ENCODE data around the gene INPP5E. TPM values are rescaled to one million over a fixed set of nuclear protein-coding genes. Genes with fewer than 3 reads are reported as not detected.
"Not testable (repeated sequence)": the region's sequence is repeated elsewhere in the genome, so short reads cannot be mapped to it uniquely, and the experiment has no call there.

INPP5E gene
- polyA plus RNA-seq, 2 of the 4 experiments (the other 2 are of a cell fraction), result 5.2 to 11.2 TPM

DNA sequence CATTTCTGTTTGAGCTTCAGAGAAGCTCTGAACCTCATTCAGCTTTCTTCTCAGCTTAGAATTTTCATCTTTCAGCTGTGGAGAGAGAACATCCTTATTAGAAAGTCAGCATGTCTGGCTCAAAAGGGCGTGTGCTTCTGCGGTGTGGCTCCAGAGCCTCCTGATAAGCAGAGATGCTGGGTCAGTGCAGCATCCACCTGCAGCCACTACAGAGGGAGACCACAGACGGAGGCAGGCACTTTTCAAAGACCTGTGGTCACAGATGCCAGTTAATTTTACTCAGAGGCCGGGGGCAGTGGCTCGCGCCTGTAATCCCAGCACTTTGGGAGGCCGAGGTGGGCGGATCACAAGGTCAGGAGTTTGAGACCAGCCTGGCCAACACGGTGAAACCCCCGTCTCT lies 33.7 kb downstream of the INPP5E start:
- H3K27ac ChIP-seq; FAIRE-seq; DNase-seq (ENCODE audit: low read depth in 1 of 2, low spot score in 1 of 2); H3K4me2 ChIP-seq; ATAC-seq; H3K9me3 ChIP-seq; POLR2A ChIA-PET; H3K4me3 ChIP-seq: not testable (repeated sequence)
- peaks cover 10% of the 10 kb centered on the region; the same call in 2 of the 3 replicates for H3K4me1 ChIP-seq
- 89% methylated on average over 10 of the region's 10 CpGs for WGBS (ENCODE audit: missing lambda C conversion rate)
- CTCF ChIA-PET, result interaction anchor here (0.9 kb wide), 1 partner anchor 22 kb away, joined by 3 read pairs; no protein-coding TSS in a partner anchor

DNA sequence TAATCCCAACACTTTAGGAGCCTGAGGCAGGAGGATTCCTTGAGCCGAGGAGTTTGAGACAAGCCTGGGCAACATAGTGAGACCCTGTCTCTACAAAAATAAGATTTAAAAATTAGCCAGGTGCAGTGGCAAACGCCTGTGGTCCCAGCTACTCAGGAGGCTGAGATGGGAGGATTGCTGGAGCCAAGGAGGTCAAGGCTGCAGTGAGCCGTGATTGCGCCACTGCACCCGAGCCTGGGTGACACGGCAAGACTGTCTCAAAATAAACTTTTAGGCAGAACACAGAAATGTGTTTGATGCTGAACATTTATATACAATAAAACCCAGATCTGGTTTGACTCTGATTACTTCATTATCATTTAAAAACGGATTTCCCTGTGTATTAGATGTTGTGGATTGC lies 34.2 kb downstream of the INPP5E start:
- FAIRE-seq (no peak), ATAC-seq (no peak), DNase-seq (ENCODE audit: low read depth in 1 of 2, low spot score in 1 of 2) (no peak)
- TF ChIP-seq TP53 (CRISPR knock-in tag; IDR thresholded peaks at IDR 0.05) (no peak), CEBPB (IDR thresholded peaks at IDR 0.05) (peak in 1 of 2 experiments; percentile 35; a peak in 1 of 4 replicates)
- ChIA-PET POLR2A (no interaction called here), CTCF (interaction anchor here (0.9 to 1.3 kb wide), 2 partner anchors 22 to 35 kb away, joined by 3 to 4 read pairs; no protein-coding TSS in a partner anchor)
- Histone ChIP-seq H3K9me3 (no peaks in the 10 kb centered on the region), H3K4me3 (no peak overlapping the region), H3K4me2 (no peak overlapping the region), H3K27ac (no peak overlapping the region), H3K4me1 (peaks cover 12% of the 10 kb centered on the region; the same call in 2 of the 3 replicates)
- 80% methylated on average over 7 of the region's 7 CpGs for WGBS (ENCODE audit: missing lambda C conversion rate)

DNA sequence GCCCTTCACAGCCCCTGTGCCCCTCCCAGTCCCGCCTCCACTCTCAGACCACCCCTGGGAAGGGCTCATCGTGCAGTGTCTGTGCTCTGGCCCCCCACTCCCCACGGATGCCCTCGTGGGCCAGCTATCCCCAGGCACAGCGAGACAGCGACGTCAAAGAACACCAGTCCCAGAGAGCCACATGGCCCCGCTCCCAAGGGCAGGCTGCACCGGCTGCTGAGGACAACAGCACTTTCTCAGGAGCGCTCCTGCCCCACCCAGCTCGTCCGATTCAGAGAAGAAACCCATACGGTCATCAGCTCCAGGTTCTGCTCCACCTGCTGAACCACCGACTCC lies 34.9 kb downstream of the INPP5E start:
- 87% methylated on average over 14 of the region's 14 CpGs for WGBS (ENCODE audit: missing lambda C conversion rate)
- H3K27ac ChIP-seq, result no peak overlapping the region
- CTCF ChIA-PET, result interaction anchor here (0.9 to 1.3 kb wide), 3 partner anchors 9 to 42 kb away, joined by 3 to 4 read pairs (median 3); partner anchors contain the start of gene DNLZ
- ATAC-seq, result no peak
- DNase-seq (ENCODE audit: low read depth in 1 of 2, low spot score in 1 of 2), result no peak
- no peak overlapping the region for H3K4me3 ChIP-seq
- POLR2A ChIA-PET, result no interaction called here
- TF ChIP-seq MYC (IDR thresholded peaks at IDR 0.05; ENCODE audit: borderline replicate concordance, low read length), result no peak
- TF ChIP-seq KDM1A (IDR thresholded peaks at IDR 0.05; ENCODE audit: low read depth), result no peak
- TF ChIP-seq FOSB (CRISPR knock-in tag; IDR thresholded peaks at IDR 0.05), result no peak
- TF ChIP-seq FOSL2 (IDR thresholded peaks at IDR 0.05), result no peak
- no peak for TF ChIP-seq FOSL2 (CRISPR knock-in tag; IDR thresholded peaks at IDR 0.05)
- TF ChIP-seq CTCF (IDR thresholded peaks at IDR 0.05), result no peak
- no peak for TF ChIP-seq RAD21 (conservative IDR thresholded peaks at IDR 0.05 in 1 of 2, IDR thresholded peaks at IDR 0.05 in 1 of 2)
- no peak for TF ChIP-seq E2F6 (IDR thresholded peaks at IDR 0.05; ENCODE audit: borderline replicate concordance, low read depth)
- TF ChIP-seq, protein P1, sequence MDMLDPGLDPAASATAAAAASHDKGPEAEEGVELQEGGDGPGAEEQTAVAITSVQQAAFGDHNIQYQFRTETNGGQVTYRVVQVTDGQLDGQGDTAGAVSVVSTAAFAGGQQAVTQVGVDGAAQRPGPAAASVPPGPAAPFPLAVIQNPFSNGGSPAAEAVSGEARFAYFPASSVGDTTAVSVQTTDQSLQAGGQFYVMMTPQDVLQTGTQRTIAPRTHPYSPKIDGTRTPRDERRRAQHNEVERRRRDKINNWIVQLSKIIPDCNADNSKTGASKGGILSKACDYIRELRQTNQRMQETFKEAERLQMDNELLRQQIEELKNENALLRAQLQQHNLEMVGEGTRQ (IDR thresholded peaks at IDR 0.05), result no peak
- no peak for TF ChIP-seq CHD4 (IDR thresholded peaks at IDR 0.05; ENCODE audit: borderline replicate concordance)
- TF ChIP-seq, protein P2, sequence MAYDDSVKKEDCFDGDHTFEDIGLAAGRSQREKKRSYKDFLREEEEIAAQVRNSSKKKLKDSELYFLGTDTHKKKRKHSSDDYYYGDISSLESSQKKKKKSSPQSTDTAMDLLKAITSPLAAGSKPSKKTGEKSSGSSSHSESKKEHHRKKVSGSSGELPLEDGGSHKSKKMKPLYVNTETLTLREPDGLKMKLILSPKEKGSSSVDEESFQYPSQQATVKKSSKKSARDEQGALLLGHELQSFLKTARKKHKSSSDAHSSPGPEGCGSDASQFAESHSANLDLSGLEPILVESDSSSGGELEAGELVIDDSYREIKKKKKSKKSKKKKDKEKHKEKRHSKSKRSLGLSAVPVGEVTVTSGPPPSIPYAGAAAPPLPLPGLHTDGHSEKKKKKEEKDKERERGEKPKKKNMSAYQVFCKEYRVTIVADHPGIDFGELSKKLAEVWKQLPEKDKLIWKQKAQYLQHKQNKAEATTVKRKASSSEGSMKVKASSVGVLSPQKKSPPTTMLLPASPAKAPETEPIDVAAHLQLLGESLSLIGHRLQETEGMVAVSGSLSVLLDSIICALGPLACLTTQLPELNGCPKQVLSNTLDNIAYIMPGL (CRISPR knock-in tag; IDR thresholded peaks at IDR 0.05; ENCODE audit: borderline replicate concordance), result no peak
- TF ChIP-seq NFE2L2 (conservative IDR thresholded peaks at IDR 0.05; ENCODE audit: low read length), result no peak
- H3K4me2 ChIP-seq, result no peak overlapping the region
- peaks cover 15% of the 10 kb centered on the region; the same call in 2 of the 3 replicates for H3K4me1 ChIP-seq
- FAIRE-seq, result no peak
- H3K9me3 ChIP-seq, result no peaks in the 10 kb centered on the region
